Natural killer cell treated with Interleukin-12 subunit alpha and Interleukin-12 subunit beta and Interleukin-15 and Interleukin-18, amount 100 ng/mL, for 72 hours (primary cell): ENCODE data around the gene DLGAP1. TPM values are rescaled to one million over a fixed set of nuclear protein-coding genes. Genes with fewer than 3 reads are reported as not detected.
"Not testable (repeated sequence)": the region's sequence is repeated elsewhere in the genome, so short reads cannot be mapped to it uniquely, and the experiment has no call there.

Source experiments
- ATAC-seq, 2 donors: fragments of 150-1000 bp; cut with Tn5 transposase in 1 of 2; sonication (Bioruptor Pico), chemical (Tn5 transposase) in 1 of 2; 2 replicates each; pipeline ENCODE4 v1.10.0; 2021
- DNase-seq: peaks from one replicate; pipeline ENCODE4 v3.0.0; 2022; ENCODE audit warnings: low spot score
- H3K27ac Mint-ChIP-seq, 2 donors: 1 replicate in 1 of 2; 2 replicates in 1 of 2; pipeline ENCODE4 v1.8.0; 2022; ENCODE audit warnings: mixed read lengths in 2 of 2, mild to moderate bottlenecking in 1 of 2, moderate library complexity in 1 of 2
- H3K27me3 Mint-ChIP-seq, 2 donors: 1 replicate in 1 of 2; 2 replicates in 1 of 2; pipeline ENCODE4 v1.8.0; 2022; ENCODE audit warnings: mixed read lengths in 2 of 2
- H3K36me3 Mint-ChIP-seq: one replicate; pipeline ENCODE4 v1.8.0; 2022; ENCODE audit warnings: mixed read lengths
- H3K4me1 Mint-ChIP-seq, 2 donors: 1 replicate in 1 of 2; 2 replicates in 1 of 2; pipeline ENCODE4 v1.8.0; 2022; ENCODE audit warnings: low read depth in 2 of 2, mixed read lengths in 2 of 2, mild to moderate bottlenecking in 1 of 2
- H3K4me3 Mint-ChIP-seq: one replicate; pipeline ENCODE4 v1.8.0; 2022; ENCODE audit warnings: mixed read lengths
- H3K9me3 Mint-ChIP-seq: 2 replicates; pipeline ENCODE4 v1.8.0; 2022; ENCODE audit warnings: mixed read lengths
- total RNA-seq, 2 donors: library from RNA; stranded (reverse); gene quantifications; one replicate each; pipeline ENCODE4 v1.2.3, GENCODE V29; 2022

DLGAP1 gene
- total RNA-seq, 2 donors from 2014 or later: not detected

GRCh38 chr18:3615374-3615985 lies 839.6 kb downstream of the DLGAP1 start:
- Mint-ChIP-seq H3K27me3 (no peaks in the 10 kb centered on the region), H3K36me3 (no peaks in the 10 kb centered on the region), H3K9me3 (no peaks in the 10 kb centered on the region), H3K4me1 (no peaks in the 10 kb centered on the region), H3K4me3 (no peak overlapping the region), H3K27ac (no peak overlapping the region)
- DNase-seq (no peak), ATAC-seq (no peak)

- Mint-ChIP-seq H3K9me3 (no peaks in the 10 kb centered on the region), H3K27ac (peak overlapping the region in 1 of 2 donors; percentile 5), H3K36me3 (no peaks in the 10 kb centered on the region), H3K4me1 (peaks cover 4 to 6% of the 10 kb centered on the region in 2 donors), H3K27me3 (no peaks in the 10 kb centered on the region), H3K4me3 (no peak overlapping the region)
- no peak for DNase-seq
- no peak for ATAC-seq
Measured at GRCh38 chr18:3612315-3612714, 842.8 kb downstream of the DLGAP1 start.

DNA sequence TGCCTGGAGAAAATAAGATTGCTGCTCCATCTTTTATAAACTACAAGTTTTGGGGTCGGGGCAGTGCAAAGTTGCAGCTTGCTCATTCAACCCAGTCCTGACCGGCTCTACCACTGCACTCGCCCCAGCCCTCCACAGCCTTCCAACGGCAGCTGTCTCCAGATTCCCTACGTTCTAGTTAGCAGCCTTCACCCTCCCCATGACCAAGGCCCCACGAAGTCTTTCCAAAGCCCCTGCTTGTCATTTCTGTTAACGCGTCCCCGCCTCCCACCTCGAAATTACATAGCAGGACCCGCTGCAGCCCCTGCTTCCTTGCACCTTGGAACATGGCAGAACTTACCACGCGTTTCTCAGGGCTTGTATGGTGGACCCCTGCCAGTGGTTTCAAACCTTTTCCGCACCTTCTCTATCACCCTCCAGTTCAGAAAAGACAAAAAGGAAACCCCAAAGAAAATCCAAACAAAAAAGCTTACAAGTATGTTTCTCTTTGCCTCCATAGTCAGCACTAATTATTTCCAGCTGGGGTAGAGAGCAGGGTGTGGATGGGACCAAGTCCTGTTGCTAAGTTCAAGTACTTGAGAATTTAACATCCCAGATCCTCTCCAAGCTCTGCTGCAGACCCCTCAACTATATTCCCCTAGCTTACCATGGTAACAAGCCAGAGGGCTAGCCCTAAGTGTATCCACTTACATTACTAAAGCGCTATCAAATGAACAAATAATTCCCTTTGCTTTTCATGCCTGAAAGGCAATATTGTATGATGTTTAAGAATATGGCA lies 843.6 kb downstream of the DLGAP1 start:
- H3K9me3 Mint-ChIP-seq: no peaks in the 10 kb centered on the region
- no peaks in the 10 kb centered on the region for H3K27me3 Mint-ChIP-seq
- DNase-seq (no peak), ATAC-seq (no peak)
- no peak overlapping the region for H3K4me3 Mint-ChIP-seq
- H3K4me1 Mint-ChIP-seq: peaks cover 6 to 7% of the 10 kb centered on the region in 2 donors
- H3K36me3 Mint-ChIP-seq: no peaks in the 10 kb centered on the region
- H3K27ac Mint-ChIP-seq: peak overlapping the region in 1 of 2 donors; percentile 5

DNA sequence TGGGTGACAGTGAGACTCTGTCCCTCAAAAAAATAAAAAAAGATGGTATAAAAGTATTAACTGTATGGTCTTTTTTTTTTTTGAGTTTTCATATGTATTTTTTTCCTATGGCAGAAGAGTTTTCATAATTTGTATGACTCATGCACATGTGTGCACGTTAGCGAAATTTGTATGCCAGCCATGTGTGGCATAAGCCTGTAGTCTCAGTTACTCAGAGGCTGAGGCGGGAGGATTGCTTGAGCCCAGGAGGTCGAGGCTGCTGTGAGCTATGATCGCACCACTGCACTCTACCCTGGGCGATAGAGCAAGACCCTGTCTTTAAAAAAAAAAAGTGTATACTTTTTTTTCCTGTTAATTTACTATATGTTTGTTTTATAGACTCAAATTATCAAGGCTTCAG lies 844.3 kb downstream of the DLGAP1 start:
- H3K4me3 Mint-ChIP-seq: no peak overlapping the region
- H3K36me3 Mint-ChIP-seq: no peaks in the 10 kb centered on the region
- H3K27me3 Mint-ChIP-seq: no peaks in the 10 kb centered on the region
- peaks cover 6 to 7% of the 10 kb centered on the region in 2 donors for H3K4me1 Mint-ChIP-seq
- no peaks in the 10 kb centered on the region for H3K9me3 Mint-ChIP-seq
- H3K27ac Mint-ChIP-seq: no peak overlapping the region
- ATAC-seq (no peak), DNase-seq (no peak)

DNA sequence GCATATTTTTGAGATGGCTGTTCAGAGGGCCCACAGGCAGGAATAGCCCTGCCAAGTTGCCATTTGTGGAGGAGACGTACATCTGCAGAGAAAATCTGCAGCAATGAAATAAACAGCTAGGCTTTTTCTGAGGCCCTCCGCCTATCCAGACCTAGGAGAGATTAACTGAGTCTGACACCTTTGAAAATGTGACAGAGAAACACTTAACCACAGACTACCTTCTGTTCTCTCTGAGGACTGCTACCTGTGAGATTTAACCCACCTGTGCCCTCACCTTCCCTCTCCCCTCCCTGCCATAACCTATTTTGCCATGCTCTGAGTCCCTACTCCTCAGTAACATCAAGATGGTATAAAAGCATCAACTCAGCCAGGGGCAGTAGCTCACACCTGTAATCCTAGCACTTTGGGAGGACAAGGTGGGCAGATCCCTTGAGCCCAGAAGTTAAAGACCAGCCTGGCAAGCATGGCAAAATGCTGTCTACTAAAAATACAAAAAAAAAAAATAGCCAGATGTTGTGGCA lies 844.9 kb downstream of the DLGAP1 start:
- DNase-seq (no peak), ATAC-seq (no peak)
- Mint-ChIP-seq H3K27me3 (no peaks in the 10 kb centered on the region), H3K27ac (no peak overlapping the region), H3K4me3 (no peak overlapping the region), H3K36me3 (no peaks in the 10 kb centered on the region), H3K4me1 (peaks cover 6 to 7% of the 10 kb centered on the region in 2 donors), H3K9me3 (no peaks in the 10 kb centered on the region)

DNA sequence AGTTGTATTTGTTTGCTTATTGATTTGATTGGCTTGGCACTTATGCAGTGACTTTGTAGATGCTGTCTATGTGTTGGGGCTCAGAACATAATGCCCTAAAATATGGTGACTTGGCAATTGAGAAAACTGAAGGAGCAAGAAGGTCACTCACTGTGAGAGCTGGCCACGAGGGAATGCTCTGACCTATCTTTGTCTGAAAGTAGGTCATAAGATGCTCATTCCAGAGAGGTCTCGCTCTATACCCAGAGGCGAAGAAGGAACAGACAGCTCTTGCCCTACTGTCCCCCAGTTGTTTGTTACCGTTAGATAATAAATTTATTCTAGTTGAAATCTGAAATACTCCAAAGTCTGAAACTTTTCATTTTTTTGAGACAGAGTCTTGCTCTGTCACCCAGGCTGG lies 846.6 kb downstream of the DLGAP1 start:
- ATAC-seq (no peak), DNase-seq (no peak)
- Mint-ChIP-seq H3K27ac (no peak overlapping the region), H3K4me1 (peaks cover 6 to 7% of the 10 kb centered on the region in 2 donors), H3K9me3 (no peaks in the 10 kb centered on the region), H3K4me3 (no peak overlapping the region), H3K27me3 (no peaks in the 10 kb centered on the region), H3K36me3 (no peaks in the 10 kb centered on the region)

DNA sequence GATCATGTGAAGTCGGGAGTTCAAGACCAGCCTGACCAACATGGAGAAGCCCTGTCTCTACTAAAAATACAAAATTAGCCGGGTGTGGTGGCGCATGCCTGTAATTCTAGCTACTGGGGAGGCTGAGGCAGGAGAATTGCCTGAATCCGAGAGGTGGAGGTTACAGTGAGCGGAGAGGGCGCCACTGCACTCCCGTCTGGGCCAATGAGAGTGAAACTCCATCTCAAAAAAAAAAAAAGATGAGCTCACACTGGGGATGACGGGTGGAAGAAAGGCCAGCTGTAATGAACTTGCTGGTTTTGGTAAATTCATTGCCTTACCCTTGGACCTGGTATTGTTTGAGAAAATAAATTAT lies 847.0 kb downstream of the DLGAP1 start:
- H3K4me3 Mint-ChIP-seq, H3K27me3 Mint-ChIP-seq, ATAC-seq, H3K9me3 Mint-ChIP-seq, H3K36me3 Mint-ChIP-seq, H3K27ac Mint-ChIP-seq, H3K4me1 Mint-ChIP-seq, DNase-seq: not testable (repeated sequence)

DNA sequence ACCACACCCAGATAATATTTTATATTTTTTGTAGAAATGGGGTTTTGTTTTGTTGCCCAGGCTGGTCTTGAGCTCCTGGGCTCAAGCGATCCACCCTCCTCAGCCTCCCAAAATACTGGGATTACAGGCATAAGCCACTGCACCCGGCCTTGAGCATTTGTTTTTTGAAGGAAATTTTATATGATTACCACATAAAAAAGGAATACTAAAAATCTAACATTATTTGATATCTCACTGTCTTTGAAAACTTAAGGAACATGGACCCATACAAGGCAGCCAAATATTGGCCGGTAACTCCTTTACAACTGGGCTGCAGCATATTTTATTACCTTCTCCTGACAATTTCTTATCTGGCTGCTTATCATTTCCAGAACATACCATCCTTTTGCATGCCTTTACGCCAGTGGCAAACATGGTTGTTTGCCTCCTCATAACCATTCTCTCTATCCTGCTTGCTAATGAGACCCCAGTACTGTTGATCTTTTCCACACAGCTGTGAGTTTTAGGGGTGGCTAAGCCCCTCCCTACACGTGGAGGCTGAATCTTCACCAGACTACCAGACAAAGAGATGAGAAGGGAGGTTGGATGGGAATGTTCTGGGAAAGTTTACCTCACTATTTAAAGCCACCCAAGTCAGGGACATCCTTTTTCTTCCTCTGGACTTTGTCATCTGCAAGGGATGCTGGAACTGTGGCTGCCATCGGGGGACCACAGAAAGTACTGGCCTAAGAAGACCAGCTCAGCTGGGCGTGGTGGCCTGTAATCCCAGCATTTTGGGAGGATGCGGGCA lies 847.6 kb downstream of the DLGAP1 start:
- Mint-ChIP-seq H3K27ac (no peak overlapping the region), H3K27me3 (no peaks in the 10 kb centered on the region), H3K36me3 (no peaks in the 10 kb centered on the region), H3K4me1 (peaks cover 6 to 7% of the 10 kb centered on the region in 2 donors), H3K4me3 (no peak overlapping the region), H3K9me3 (no peaks in the 10 kb centered on the region)
- ATAC-seq (no peak), DNase-seq (no peak)

DNA sequence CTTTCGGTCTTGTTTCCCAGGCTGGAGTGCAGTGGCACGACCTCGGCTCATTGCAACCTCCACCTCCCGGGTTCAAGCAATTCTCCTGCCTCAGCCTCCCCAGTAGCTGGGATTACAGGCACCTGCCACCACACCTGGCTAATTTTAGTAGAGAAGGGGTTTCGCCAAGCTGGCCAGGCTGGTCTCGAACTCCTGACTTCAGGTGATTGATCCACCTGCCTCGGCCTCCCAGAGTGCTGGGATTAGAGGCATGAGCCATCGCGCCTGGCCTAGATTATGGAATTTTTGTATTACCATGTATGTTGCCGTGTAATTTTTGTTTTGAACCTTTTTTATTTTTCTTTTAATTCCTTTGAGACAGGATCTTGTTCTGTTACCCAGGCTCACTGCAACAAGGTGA lies 848.2 kb downstream of the DLGAP1 start:
- H3K27ac Mint-ChIP-seq, H3K36me3 Mint-ChIP-seq, H3K4me3 Mint-ChIP-seq, H3K27me3 Mint-ChIP-seq, H3K4me1 Mint-ChIP-seq, H3K9me3 Mint-ChIP-seq, ATAC-seq, DNase-seq: not testable (repeated sequence)

GRCh38 chr18:3605954-3606443 lies 849.1 kb downstream of the DLGAP1 start:
- ATAC-seq (peak; percentile 35 to 50), DNase-seq (no peak)
- no peaks in the 10 kb centered on the region for H3K27me3 Mint-ChIP-seq
- H3K4me3 Mint-ChIP-seq: no peak overlapping the region
- no peak overlapping the region for H3K27ac Mint-ChIP-seq
- no peaks in the 10 kb centered on the region for H3K9me3 Mint-ChIP-seq
- peaks cover 7 to 9% of the 10 kb centered on the region in 2 donors for H3K4me1 Mint-ChIP-seq
- H3K36me3 Mint-ChIP-seq: no peaks in the 10 kb centered on the region

DNA sequence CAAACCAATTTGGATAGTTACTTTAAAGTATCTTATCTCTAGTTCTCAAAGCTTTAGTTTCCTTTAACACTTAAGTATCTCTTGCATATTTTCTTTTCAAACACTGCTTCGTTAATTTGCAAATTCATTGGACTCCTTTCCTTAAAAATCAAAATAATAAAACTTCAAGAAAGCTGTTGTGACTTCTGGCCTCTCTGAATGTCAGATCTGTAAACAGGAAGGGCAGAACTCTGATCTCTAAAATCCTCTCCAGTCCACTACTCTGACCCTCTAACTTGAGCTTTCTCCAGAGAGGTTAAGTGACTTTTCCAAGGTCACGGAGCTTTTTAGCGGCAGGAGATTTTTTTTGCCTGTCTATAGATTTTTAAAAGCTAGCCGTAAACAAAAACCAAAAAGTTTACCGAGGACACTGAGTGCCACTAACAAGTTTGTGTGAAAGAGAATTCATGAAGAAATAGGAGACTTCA lies 849.6 kb downstream of the DLGAP1 start:
- no peaks in the 10 kb centered on the region for H3K9me3 Mint-ChIP-seq

DNA sequence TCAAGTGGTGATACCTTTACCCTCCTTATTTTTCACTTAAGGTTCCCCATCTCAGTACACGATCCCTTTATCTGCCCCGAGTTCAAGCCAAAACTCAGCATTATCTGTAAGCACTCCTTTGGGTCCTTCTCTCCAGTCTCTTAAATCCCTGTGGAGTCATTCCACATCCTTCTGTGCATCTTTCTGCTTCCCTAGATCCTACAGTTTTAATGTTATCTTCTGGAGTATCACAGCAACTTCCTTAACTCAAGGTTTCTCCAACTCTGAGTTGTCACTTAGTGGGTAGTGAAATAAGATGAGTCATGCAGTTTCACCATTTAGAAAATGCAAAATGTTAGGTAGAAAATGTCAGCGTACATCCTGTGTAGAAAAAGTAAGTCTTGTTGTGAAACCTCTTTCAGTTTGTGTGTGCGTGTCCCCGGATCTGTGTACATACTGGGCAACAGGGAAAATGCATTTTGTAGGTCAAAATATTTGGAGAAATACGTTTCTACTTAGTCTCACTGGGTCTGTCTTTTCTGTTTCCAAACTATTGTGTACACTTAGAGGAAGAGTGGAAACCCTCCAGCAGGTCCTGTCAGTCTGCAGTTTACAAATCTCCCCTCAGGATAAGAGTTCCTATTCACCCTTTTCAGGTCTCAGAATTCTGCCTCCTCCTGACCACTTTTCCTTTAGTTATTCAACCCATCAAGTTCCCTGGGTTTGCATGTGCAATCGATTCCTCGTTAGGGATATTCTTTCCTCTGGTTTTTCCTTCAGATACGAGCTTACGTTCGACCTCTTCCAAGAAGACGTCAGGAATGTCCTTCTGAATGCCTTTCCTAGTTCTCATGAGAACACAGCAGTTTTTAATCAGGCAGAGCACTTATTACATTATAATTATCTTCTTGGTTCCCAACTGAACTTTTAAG lies 850.4 kb downstream of the DLGAP1 start:
- Mint-ChIP-seq H3K36me3 (no peaks in the 10 kb centered on the region), H3K4me3 (no peak overlapping the region), H3K27me3 (no peaks in the 10 kb centered on the region), H3K9me3 (no peaks in the 10 kb centered on the region), H3K27ac (no peak overlapping the region), H3K4me1 (peaks cover 7 to 9% of the 10 kb centered on the region in 2 donors)
- peak; percentile 83 to 89 for ATAC-seq
- DNase-seq: peak; percentile 73

More for the DNA sequence above, 849.6 kb downstream of the DLGAP1 start:
- no peak for DNase-seq
- no peaks in the 10 kb centered on the region for H3K27me3 Mint-ChIP-seq
- no peaks in the 10 kb centered on the region for H3K36me3 Mint-ChIP-seq
- ATAC-seq: no peak
- H3K4me1 Mint-ChIP-seq: peaks cover 7 to 9% of the 10 kb centered on the region in 2 donors
- H3K4me3 Mint-ChIP-seq: no peak overlapping the region
- H3K27ac Mint-ChIP-seq: no peak overlapping the region

DNA sequence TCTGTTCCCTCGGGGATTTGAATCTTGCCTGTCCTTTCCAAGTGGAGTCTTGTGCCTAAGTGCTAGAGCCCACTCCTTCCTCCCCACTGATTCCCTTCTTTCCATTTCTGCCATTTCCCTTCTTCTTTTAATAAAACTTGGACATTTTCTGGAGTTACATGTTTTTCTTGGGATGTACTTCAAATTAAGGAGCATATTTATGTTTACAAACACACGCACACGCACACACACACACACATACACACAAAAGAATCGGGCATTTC lies 850.9 kb downstream of the DLGAP1 start:
- Mint-ChIP-seq H3K27ac (no peak overlapping the region), H3K36me3 (no peaks in the 10 kb centered on the region), H3K4me1 (peaks cover 7 to 9% of the 10 kb centered on the region in 2 donors), H3K9me3 (no peaks in the 10 kb centered on the region), H3K4me3 (no peak overlapping the region), H3K27me3 (no peaks in the 10 kb centered on the region)
- DNase-seq: no peak
- no peak for ATAC-seq
